HG03457 (cell line): ENCODE data around the gene SLC24A4.
A peak's percentile ranks its signal among the peaks of the same experiment; 100 is the strongest.

Experiments
- ATAC-seq: cut with Tn5 transposase; IDR thresholded peaks from one replicate; pipeline ENCODE4 v1.9.1; 2021; ENCODE audit warnings: moderate number of reproducible peaks; ENCODE audit not compliant: unreplicated experiment

Gene SLC24A4

DNA sequence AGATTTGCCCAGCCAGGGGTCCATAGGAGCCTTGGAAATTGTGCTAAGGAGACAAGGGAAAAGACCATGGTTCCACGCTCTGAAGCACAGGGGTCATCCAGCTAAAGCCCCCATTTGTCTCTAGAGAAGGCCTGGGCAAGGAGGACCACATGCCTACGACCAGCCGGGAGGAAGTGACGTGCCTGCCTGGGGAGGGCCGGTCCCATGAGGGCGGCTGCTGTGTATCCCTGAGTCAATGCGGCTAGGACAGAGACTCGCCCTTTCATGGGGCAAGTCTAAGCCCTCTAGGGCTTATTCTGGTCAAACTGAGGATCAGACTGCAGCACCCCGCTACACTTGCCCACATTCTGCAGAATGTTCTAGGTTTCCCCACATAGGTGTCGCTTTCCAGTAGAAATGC is 170.1 kb downstream of the SLC24A4 start:
- ATAC-seq = no peak

DNA sequence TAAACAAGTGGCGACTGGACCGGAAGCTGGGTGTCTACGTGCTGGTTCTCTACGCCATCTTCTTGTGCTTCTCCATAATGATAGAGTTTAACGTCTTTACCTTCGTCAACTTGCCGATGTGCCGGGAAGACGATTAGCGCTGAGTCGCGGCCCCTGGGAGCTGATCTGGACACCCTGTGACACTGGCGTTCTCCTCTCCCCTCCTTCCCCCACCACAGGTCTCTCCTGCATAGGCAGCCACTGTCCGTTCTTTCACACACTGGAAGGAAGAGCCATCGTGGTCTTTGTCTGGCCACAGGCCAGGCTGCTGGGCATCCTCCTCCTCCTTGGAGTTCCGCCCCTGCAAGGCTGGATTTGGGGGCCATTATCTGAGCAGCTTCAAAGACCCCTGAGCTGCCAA is 170.5 kb downstream of the SLC24A4 start:
- ATAC-seq = no peak

DNA sequence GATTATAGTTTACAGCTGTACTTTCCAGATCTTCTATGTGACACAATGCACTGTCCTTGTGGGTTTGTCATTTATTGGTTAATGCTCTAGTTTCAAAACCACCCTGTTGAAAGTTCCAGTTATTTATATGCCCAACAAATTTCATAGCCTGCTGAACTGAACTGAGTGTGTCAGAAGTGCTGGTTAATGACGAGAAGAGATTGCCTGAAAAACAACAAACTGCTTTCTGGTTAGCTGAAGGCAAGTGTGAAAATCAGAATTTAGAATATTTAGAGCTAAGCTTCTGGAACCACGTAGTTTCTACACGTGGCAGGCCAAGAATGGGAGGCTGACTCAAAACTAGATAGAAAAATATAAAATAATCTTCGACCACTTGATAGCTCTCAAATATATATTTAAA is 171.5 kb downstream of the SLC24A4 start:
- no peak for ATAC-seq

DNA sequence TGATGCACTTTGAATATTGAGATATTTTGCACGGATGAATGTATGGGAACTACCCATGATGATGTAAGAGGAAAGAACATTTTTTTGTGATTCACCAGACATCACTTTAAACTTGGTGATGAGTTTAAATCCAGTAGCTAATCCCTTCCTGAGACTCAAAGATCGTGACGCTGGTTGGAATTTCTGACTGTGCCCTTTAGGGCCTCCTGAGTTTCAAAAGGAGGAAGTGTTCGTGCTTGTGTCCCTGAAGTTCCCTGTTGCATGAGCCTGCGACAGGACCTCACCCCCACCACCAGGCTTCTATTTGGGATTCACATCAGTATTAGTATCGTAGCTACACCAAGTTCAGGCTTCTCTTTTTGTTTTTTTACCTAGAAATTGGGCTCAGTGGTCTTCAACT is 172.1 kb downstream of the SLC24A4 start:
- no peak for ATAC-seq

- ATAC-seq = no peak
Observed at GRCh38 chr14:92496191-92496857, 173.4 kb downstream of the SLC24A4 start.

- no peak for ATAC-seq
Observed at GRCh38 chr14:92497391-92497790, 174.4 kb downstream of the SLC24A4 start.

- ATAC-seq = no peak
Observed at GRCh38 chr14:92499234-92499633, 176.3 kb downstream of the SLC24A4 start.

- ATAC-seq = no peak
Observed at GRCh38 chr14:92500491-92500941, 177.6 kb downstream of the SLC24A4 start.

DNA sequence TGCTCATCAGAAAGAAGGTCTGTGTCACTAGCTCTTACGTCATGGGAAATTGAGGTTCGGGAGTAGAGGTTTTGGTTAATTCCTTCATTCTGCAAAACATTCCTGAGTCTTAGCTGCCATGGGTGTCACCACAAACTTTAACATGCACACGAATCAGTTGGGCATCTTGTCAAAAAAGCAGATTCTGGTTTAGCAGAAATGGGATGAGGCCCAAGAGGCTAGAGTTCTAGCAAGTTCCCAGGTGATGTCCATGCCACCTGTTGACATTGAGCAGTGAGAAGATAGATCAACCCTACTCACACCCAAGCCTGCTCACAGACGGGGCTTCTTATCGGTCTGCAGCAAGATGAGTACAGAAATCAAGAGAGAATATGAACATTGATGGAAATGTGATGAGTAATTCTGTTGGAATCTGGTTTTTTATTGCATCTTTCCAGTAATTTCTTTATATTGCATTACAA is 179.0 kb downstream of the SLC24A4 start:
- ATAC-seq = no peak

- no peak for ATAC-seq
Observed at GRCh38 chr14:92502541-92503286, 179.7 kb downstream of the SLC24A4 start.

GRCh38 chr14:92503756-92504491 is 181.0 kb downstream of the SLC24A4 start:
- no peak for ATAC-seq

- no peak for ATAC-seq
Observed at GRCh38 chr14:92505826-92506225, 182.9 kb downstream of the SLC24A4 start.

GRCh38 chr14:92506231-92506630 is 183.3 kb downstream of the SLC24A4 start:
- no peak for ATAC-seq

GRCh38 chr14:92507174-92507768 is 184.3 kb downstream of the SLC24A4 start:
- no peak for ATAC-seq

GRCh38 chr14:92510972-92511371 is 188.0 kb downstream of the SLC24A4 start:
- no peak for ATAC-seq

- no peak for ATAC-seq
Observed at GRCh38 chr14:92511453-92512238, 188.7 kb downstream of the SLC24A4 start.

DNA sequence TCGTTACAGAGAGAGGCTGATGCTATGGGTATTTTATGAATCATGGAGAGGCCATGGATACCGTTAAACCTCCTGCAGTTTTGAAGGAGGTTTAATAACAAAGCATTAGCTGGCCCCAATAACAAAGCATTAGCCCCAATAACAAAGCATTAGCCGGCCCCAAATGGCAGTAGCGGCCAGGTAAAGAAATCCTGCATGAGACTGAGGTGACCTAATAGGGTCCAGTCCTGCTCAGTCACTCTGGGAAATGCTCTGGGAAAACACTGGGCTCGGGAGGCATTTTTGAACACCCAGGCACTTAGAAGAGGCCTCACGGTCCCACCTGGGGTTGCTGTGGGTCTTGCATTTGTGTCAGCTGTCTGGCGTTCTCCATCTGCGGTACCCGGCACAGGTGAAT is 189.8 kb downstream of the SLC24A4 start:
- ATAC-seq = no peak

- ATAC-seq = peak; percentile 45
Observed at GRCh38 chr14:92513204-92513965, 190.4 kb downstream of the SLC24A4 start, which contains the start of gene RIN3. Gene RIN3 (plus strand): TSS chr14:92513781. CDS start chr14:92513933, 152 bp downstream.

DNA sequence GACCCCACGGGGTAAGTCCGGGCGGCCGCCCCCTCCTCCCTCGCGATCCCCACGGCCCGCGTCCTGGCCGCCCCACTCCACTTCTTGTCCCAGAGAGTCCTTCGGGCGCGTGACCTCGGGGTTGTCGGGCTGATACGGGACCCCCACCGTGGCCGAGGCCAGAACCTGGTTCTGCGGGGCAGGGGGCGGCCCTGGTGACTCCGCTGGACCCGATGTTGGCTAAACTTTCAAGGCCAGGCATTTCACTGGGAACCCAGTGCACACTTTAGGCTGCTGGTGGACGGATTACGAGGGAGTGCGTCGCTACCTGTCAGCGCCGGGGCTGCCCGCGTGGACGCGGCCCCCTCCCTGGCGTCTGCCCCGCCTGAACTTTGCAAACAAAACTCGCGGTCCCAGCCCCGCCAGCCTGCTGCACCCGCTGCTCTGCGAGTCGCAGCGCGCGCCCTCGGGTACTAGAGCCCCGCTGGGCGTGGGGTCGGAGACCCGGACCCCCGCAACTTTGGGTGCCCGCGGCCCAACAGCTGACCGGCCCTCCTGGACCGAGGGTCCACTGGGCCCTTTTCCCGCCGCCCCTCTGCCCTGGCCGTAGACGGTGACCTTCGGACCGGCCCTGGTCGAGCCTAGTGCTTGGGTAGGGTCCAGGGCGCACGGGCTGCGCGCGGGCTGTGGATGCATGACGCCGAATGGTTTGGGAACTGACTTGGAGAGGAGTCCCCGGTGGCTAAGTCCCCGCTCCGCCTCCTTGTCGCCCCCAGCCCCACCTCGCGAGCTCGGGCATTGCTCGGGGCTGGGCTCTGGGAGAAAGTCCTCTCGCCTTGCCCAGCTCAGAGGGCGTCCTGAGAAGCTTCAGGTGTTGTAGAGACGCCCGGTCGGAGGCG is 191.2 kb downstream of the SLC24A4 start:
- ATAC-seq = peak; percentile 16
